Heart right ventricle (tissue), 16 donors: Measurements from ENCODE around the gene SHANK1. TPM values are rescaled to one million over a fixed set of nuclear protein-coding genes. Genes with fewer than 3 reads are reported as not detected.

Source experiments
- ATAC-seq, 8 donors: fragments of 200-7000 bp; cut with Tn5 transposase; one replicate each; pipeline ENCODE4 v1.9.1; 2020; ENCODE audit warnings: mild to moderate bottlenecking in 8 of 8, moderate library complexity in 8 of 8, moderate number of reproducible peaks in 1 of 8
- DNase-seq, 2 donors: peaks; one replicate each; pipeline ENCODE4 v3.0.0-alpha.2; 2020
- H3K27ac ChIP-seq, 10 donors: fragments of 200-600 bp; sonication (generic) in 2 of 10; one replicate each; pipeline versions ENCODE4 v1.5.0 to v1.8.0; 2020 to 2022; ENCODE audit warnings: mild to moderate bottlenecking in 3 of 10
- H3K27me3 ChIP-seq, 7 donors: fragments of 200-600 bp; one replicate each; pipeline ENCODE4 v1.8.0; 2021 to 2022; ENCODE audit warnings: mild to moderate bottlenecking in 2 of 7
- H3K36me3 ChIP-seq, 9 donors: fragments of 200-600 bp; sonication (generic) in 1 of 9; one replicate each; pipeline versions ENCODE4 v1.5.0 to v1.8.0; 2020 to 2022; ENCODE audit warnings: mild to moderate bottlenecking in 2 of 9
- H3K4me1 ChIP-seq, 9 donors: fragments of 200-600 bp; sonication (generic) in 1 of 9; one replicate each; pipeline versions ENCODE4 v1.5.0 to v1.8.0; 2020 to 2022; ENCODE audit warnings: mild to moderate bottlenecking in 4 of 9
- H3K4me3 ChIP-seq, 10 donors: fragments of 200-600 bp; sonication (generic) in 2 of 10; one replicate each; pipeline versions ENCODE4 v1.5.0 to v1.8.0; 2020 to 2022; ENCODE audit warnings: mild to moderate bottlenecking in 7 of 10, moderate library complexity in 2 of 10
- H3K9me3 ChIP-seq, 11 donors: fragments of 200-600 bp in 10 of 11; sonication (generic) in 2 of 11; one replicate each; pipeline versions ENCODE4 v1.5.0 to v1.8.0; 2013 to 2022; ENCODE audit warnings: mild to moderate bottlenecking in 2 of 11, control low read depth in 1 of 11, moderate library complexity in 1 of 11
- CTCF ChIP-seq, 9 donors: fragments of 200-600 bp; sonication (generic) in 2 of 9; IDR thresholded peaks; one replicate each; pipeline versions ENCODE4 v1.5.0 to v1.8.0; 2021 to 2022; ENCODE audit warnings: antibody characterized with exemption in 9 of 9, mild to moderate bottlenecking in 5 of 9, moderate library complexity in 1 of 9
- WGBS, 2 donors: extraction: QIAGEN DNeasy Blood & Tissue Kit; methylation state at CpG; one replicate each; pipeline ENCODE4 v1.1.7; 2013; ENCODE audit warnings: inconsistent platforms in 1 of 2; 5-methylcytosine and 5-hydroxymethylcytosine counted together
- intact Hi-C, 10 donors: fragments of 100-400 bp; cut with DNase I; formaldehyde crosslinking; loops; one replicate each; pipeline versions ENCODE4 v1.11.1 to v1.14.2; 2022
- polyA plus RNA-seq, 2 donors: library from polyadenylated mRNA; stranded (reverse); fragments of 200-250 nt; gene quantifications; one replicate each; pipeline ENCODE4 v1.2.3, GENCODE V29; 2013
- total RNA-seq, 10 donors: library from RNA; stranded (reverse); fragmentation: NEBNext Ultra II Directional in 3 of 10; extraction: Animal tissue kit (Norgen Biotek cat#: 25700) in 3 of 10; gene quantifications; one replicate each; pipeline versions ENCODE4 v1.2.1 to v1.2.4, GENCODE V29; 2021 to 2023
- donor health status: Arrhythmogenic right ventricular cardiomyopathy.
- donor health status: ischemic (EF 13 %, LVEDD 7.1; RV severe dilation, severe dysfunction).
- donor health status: healthy with polysubstance abuse.
- donor health status: DM: no; HTN: yes; CAD: no.
- donor health status: DM: no; HTN: no; CAD: no.
- donor health status: ischemic (EF 25% LVEDD 6.9; RV normal size, moderate dysfunction).
- donor health status: ischemic (EF 25% LVEDD 5.7; RV mildly dilated, moderate dysfunction).
- donor health status: healthy.
- donor health status: DM: yes; HTN: yes; CAD: no.
- donor health status: Ischemic cardiomyopathy.
- donor health status: ischemic (EF 35%, LVEDD 5.7; RV mildly dilated, moderate dysfunction).
- donor health status: nonischemic (EF 11% LVEDD 7.7; RV severe dilation, severe dysfunction).
- donor health status: DM: yes; HTN: yes; CAD: no.
- donor health status: PGD.
- donor health status: ischemic (EF 29% LVEDD 5.4; RV normal size, mild dysfunction).
- donor health status: nonischemic (EF 23%, LVEDD 6.1; RV moderate dilation, normal function).

Gene SHANK1
- total and polyA plus RNA-seq, 12 donors = 0.07 to 1.5 (median 0.37) TPM; not detected in 1

GRCh38 chr19:50633359-50633758 lies 86.2 kb downstream of the SHANK1 start:
- intact Hi-C loops = no loop called here
- TF ChIP-seq CTCF (IDR thresholded peaks at IDR 0.05) = no peak
- WGBS, 2 donors = 72 to 84% methylated on average over 2 of the region's 2 CpGs
- H3K4me3 ChIP-seq = no peak overlapping the region
- H3K36me3 ChIP-seq = no peaks in the 10 kb centered on the region
- peaks cover 0 to 37% (median 22%) of the 10 kb centered on the region in 11 donors for H3K9me3 ChIP-seq
- ATAC-seq = no peak
- H3K4me1 ChIP-seq = no peaks in the 10 kb centered on the region
- peaks cover 0 to 50% (median 23%) of the 10 kb centered on the region in 7 donors for H3K27me3 ChIP-seq
- DNase-seq = no peak
- H3K27ac ChIP-seq = no peak overlapping the region

GRCh38 chr19:50632151-50632835 lies 87.3 kb downstream of the SHANK1 start:
- peaks cover 0 to 40% (median 16%) of the 10 kb centered on the region in 7 donors for H3K27me3 ChIP-seq
- H3K4me3 ChIP-seq = no peak overlapping the region
- DNase-seq = no peak
- TF ChIP-seq CTCF (IDR thresholded peaks at IDR 0.05) = no peak
- no peaks in the 10 kb centered on the region for H3K4me1 ChIP-seq
- peaks cover 0 to 37% (median 22%) of the 10 kb centered on the region in 11 donors for H3K9me3 ChIP-seq
- H3K36me3 ChIP-seq = no peaks in the 10 kb centered on the region
- ATAC-seq = no peak
- H3K27ac ChIP-seq = no peak overlapping the region
- 73 to 76% methylated on average over 20 of the region's 20 CpGs for WGBS, 2 donors
- intact Hi-C loops = no loop called here

GRCh38 chr19:50629801-50630200 lies 89.8 kb downstream of the SHANK1 start:
- no peaks in the 10 kb centered on the region for H3K4me1 ChIP-seq
- ATAC-seq (no peak), DNase-seq (no peak)
- H3K9me3 ChIP-seq = peaks cover 0 to 28% (median 20%) of the 10 kb centered on the region in 11 donors
- WGBS, 2 donors = 73 to 79% methylated on average over 14 of the region's 14 CpGs
- no peak for TF ChIP-seq CTCF (IDR thresholded peaks at IDR 0.05)
- H3K27me3 ChIP-seq = peaks cover 0 to 23% (median 4%) of the 10 kb centered on the region in 7 donors
- H3K36me3 ChIP-seq = no peaks in the 10 kb centered on the region
- no peak overlapping the region for H3K27ac ChIP-seq
- intact Hi-C loops = no loop called here
- no peak overlapping the region for H3K4me3 ChIP-seq

GRCh38 chr19:50629194-50629593 lies 90.4 kb downstream of the SHANK1 start:
- no peaks in the 10 kb centered on the region for H3K36me3 ChIP-seq
- H3K27me3 ChIP-seq = peaks cover 0 to 19% (median 4%) of the 10 kb centered on the region in 7 donors
- DNase-seq (no peak), ATAC-seq (no peak)
- H3K9me3 ChIP-seq = peaks cover 0 to 22% (median 14%) of the 10 kb centered on the region in 11 donors
- intact Hi-C loops = no loop called here
- H3K27ac ChIP-seq = no peak overlapping the region
- H3K4me1 ChIP-seq = no peaks in the 10 kb centered on the region
- no peak for TF ChIP-seq CTCF (IDR thresholded peaks at IDR 0.05)
- WGBS, 2 donors = 74 to 82% methylated on average over 20 of the region's 20 CpGs
- H3K4me3 ChIP-seq = no peak overlapping the region
